ENCODE data around the gene TACO1. TPM values are rescaled to one million over a fixed set of nuclear protein-coding genes. Genes with fewer than 3 reads are reported as not detected.

TACO1 gene
- total and polyA plus RNA-seq, 2 experiments from 2014 or later: 15.4 to 19.9 TPM

GRCh38 chr17:63647065-63647725, 46.5 kb downstream of the TACO1 start:
- no peaks in the 10 kb centered on the region for H3K27me3 Mint-ChIP-seq (ENCODE audit: insufficient read depth, low read depth, poor library complexity)
- no peaks in the 10 kb centered on the region; the same call in 2 of the 3 replicates for H3K9me3 Mint-ChIP-seq
- H3K4me1 ChIP-seq (ENCODE audit: insufficient read depth): peaks cover 18% of the 10 kb centered on the region; the same call in 1 of the 2 replicates

More at GRCh38 chr17:63647065-63647725, 46.5 kb downstream of the TACO1 start:
- Mint-ChIP-seq H3K27ac (0 out of 2 replicates have a peak overlapping the region, but pooled peaks have one; percentile 9), H3K4me1 (peaks cover 15% of the 10 kb centered on the region), H3K36me3 (ENCODE audit: low read depth) (0 out of 3 replicates have a peak, but pooled peaks cover 5% of the 10 kb centered on the region), H3K4me3 (no peak overlapping the region)
- Histone ChIP-seq H3K79me2 (replicated peaks; ENCODE audit: insufficient read depth) (0 out of 2 replicates have a peak, but pooled peaks cover 6% of the 10 kb centered on the region), H3K4me3 (no peak overlapping the region), H3K27me3 (ENCODE audit: insufficient read depth) (no peaks in the 10 kb centered on the region), H3K4me2 (peak overlapping the region; percentile 68), H3K9me2 (ENCODE audit: insufficient read depth) (no peaks in the 10 kb centered on the region), H3K27ac (ENCODE audit: low read depth) (0 out of 2 replicates have a peak overlapping the region, but pooled peaks have one; percentile 6), H3F3A (replicated peaks; ENCODE audit: low read depth) (no peaks in the 10 kb centered on the region), H3K36me3 (ENCODE audit: insufficient read depth) (no peaks in the 10 kb centered on the region), H4K20me1 (replicated peaks; ENCODE audit: insufficient read depth) (no peaks in the 10 kb centered on the region; the same call in 1 of the 2 replicates), H2AFZ (no peak overlapping the region)
- TF ChIP-seq STAT1 (IDR thresholded peaks at IDR 0.05; ENCODE audit: unreplicated experiment): no peak
- no peak for TF ChIP-seq EZH2phosphoT487 (IDR thresholded peaks at IDR 0.05; ENCODE audit: unreplicated experiment)
- TF ChIP-seq ZNF331 (CRISPR knock-in tag; IDR thresholded peaks at IDR 0.05; ENCODE audit: low read depth): no peak
- no peak for TF ChIP-seq CTCF (conservative IDR thresholded peaks at IDR 0.05; ENCODE audit: low read depth in 2 of 2)
- TF ChIP-seq, protein P1, sequence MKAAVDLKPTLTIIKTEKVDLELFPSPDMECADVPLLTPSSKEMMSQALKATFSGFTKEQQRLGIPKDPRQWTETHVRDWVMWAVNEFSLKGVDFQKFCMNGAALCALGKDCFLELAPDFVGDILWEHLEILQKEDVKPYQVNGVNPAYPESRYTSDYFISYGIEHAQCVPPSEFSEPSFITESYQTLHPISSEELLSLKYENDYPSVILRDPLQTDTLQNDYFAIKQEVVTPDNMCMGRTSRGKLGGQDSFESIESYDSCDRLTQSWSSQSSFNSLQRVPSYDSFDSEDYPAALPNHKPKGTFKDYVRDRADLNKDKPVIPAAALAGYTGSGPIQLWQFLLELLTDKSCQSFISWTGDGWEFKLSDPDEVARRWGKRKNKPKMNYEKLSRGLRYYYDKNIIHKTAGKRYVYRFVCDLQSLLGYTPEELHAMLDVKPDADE (IDR thresholded peaks at IDR 0.05): no peak
- no peak for TF ChIP-seq REST (IDR thresholded peaks at IDR 0.05; ENCODE audit: unreplicated experiment)
- no peak for TF ChIP-seq ZNF114 (CRISPR knock-in tag; IDR thresholded peaks at IDR 0.05)
- TF ChIP-seq, protein P2, sequence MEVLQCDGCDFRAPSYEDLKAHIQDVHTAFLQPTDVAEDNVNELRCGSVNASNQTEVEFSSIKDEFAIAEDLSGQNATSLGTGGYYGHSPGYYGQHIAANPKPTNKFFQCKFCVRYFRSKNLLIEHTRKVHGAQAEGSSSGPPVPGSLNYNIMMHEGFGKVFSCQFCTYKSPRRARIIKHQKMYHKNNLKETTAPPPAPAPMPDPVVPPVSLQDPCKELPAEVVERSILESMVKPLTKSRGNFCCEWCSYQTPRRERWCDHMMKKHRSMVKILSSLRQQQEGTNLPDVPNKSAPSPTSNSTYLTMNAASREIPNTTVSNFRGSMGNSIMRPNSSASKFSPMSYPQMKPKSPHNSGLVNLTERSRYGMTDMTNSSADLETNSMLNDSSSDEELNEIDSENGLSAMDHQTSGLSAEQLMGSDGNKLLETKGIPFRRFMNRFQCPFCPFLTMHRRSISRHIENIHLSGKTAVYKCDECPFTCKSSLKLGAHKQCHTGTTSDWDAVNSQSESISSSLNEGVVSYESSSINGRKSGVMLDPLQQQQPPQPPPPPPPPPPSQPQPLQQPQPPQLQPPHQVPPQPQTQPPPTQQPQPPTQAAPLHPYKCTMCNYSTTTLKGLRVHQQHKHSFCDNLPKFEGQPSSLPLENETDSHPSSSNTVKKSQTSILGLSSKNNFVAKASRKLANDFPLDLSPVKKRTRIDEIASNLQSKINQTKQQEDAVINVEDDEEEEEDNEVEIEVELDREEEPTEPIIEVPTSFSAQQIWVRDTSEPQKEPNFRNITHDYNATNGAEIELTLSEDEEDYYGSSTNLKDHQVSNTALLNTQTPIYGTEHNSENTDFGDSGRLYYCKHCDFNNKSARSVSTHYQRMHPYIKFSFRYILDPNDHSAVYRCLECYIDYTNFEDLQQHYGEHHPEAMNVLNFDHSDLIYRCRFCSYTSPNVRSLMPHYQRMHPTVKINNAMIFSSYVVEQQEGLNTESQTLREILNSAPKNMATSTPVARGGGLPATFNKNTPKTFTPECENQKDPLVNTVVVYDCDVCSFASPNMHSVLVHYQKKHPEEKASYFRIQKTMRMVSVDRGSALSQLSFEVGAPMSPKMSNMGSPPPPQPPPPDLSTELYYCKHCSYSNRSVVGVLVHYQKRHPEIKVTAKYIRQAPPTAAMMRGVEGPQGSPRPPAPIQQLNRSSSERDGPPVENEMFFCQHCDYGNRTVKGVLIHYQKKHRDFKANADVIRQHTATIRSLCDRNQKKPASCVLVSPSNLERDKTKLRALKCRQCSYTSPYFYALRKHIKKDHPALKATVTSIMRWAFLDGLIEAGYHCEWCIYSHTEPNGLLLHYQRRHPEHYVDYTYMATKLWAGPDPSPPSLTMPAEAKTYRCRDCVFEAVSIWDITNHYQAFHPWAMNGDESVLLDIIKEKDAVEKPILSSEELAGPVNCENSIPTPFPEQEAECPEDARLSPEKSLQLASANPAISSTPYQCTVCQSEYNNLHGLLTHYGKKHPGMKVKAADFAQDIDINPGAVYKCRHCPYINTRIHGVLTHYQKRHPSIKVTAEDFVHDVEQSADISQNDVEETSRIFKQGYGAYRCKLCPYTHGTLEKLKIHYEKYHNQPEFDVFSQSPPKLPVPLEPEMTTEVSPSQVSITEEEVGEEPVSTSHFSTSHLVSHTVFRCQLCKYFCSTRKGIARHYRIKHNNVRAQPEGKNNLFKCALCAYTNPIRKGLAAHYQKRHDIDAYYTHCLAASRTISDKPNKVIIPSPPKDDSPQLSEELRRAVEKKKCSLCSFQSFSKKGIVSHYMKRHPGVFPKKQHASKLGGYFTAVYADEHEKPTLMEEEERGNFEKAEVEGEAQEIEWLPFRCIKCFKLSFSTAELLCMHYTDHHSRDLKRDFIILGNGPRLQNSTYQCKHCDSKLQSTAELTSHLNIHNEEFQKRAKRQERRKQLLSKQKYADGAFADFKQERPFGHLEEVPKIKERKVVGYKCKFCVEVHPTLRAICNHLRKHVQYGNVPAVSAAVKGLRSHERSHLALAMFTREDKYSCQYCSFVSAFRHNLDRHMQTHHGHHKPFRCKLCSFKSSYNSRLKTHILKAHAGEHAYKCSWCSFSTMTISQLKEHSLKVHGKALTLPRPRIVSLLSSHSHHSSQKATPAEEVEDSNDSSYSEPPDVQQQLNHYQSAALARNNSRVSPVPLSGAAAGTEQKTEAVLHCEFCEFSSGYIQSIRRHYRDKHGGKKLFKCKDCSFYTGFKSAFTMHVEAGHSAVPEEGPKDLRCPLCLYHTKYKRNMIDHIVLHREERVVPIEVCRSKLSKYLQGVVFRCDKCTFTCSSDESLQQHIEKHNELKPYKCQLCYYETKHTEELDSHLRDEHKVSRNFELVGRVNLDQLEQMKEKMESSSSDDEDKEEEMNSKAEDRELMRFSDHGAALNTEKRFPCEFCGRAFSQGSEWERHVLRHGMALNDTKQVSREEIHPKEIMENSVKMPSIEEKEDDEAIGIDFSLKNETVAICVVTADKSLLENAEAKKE (CRISPR knock-in tag; IDR thresholded peaks at IDR 0.05): no peak
- no peak for TF ChIP-seq POLR2AphosphoS5 (IDR thresholded peaks at IDR 0.05; ENCODE audit: low read depth)
- no peak for TF ChIP-seq CREB1 (CRISPR knock-in tag; IDR thresholded peaks at IDR 0.05; ENCODE audit: low read depth)
- ATAC-seq (peak; percentile 61), DNase-seq (ENCODE audit: low spot score) (no peak)

Data from GM23338 (cell line).